ENCODE data around the gene GVQW3. TPM values are rescaled to one million over a fixed set of nuclear protein-coding genes. Genes with fewer than 3 reads are reported as not detected.
"Not testable (repeated sequence)": the region's sequence is repeated elsewhere in the genome, so short reads cannot be mapped to it uniquely, and the experiment has no call there.

The GVQW3 gene
- total RNA-seq, 1 donor: 2.9 TPM

DNA sequence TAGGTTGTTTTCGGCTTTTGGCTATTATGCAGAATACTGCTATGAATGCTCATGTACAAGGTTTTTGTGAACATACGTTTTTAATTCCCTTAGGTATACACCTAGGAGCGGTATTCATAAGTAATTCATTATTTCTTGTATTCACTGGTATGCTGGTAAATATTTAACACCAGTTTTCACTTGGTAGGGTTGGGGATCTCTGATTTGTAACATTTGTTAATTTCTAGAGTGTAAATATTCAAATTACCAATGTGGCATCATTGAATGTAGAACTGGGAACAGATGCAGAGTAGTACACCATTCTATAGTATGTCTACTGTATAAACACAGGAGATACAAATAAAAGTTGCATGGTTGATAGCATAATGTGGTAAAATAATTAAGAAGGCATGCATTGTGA lies 16.3 kb downstream of the GVQW3 start:
- Histone ChIP-seq H4K20me1 (ENCODE audit: insufficient read depth, low read length) (no peaks in the 10 kb centered on the region), H3K27ac (ENCODE audit: low read depth, low read length) (no peak overlapping the region), H3K4me2 (ENCODE audit: insufficient read depth, low read length) (no peak overlapping the region), H3K36me3 (ENCODE audit: insufficient read depth, low read length) (no peaks in the 10 kb centered on the region), H3K27me3 (ENCODE audit: insufficient read depth, low read length) (no peaks in the 10 kb centered on the region), H3K4me3 (ENCODE audit: insufficient read depth, low read length) (no peak overlapping the region), H3K4me1 (ENCODE audit: insufficient read depth, low read length) (no peaks in the 10 kb centered on the region), H3K79me2 (ENCODE audit: insufficient read depth, low read length) (no peaks in the 10 kb centered on the region), H2AFZ (ENCODE audit: low read length) (no peak overlapping the region), H3K9me3 (ENCODE audit: low read depth, low read length) (no peaks in the 10 kb centered on the region)
- TF ChIP-seq, protein P1, sequence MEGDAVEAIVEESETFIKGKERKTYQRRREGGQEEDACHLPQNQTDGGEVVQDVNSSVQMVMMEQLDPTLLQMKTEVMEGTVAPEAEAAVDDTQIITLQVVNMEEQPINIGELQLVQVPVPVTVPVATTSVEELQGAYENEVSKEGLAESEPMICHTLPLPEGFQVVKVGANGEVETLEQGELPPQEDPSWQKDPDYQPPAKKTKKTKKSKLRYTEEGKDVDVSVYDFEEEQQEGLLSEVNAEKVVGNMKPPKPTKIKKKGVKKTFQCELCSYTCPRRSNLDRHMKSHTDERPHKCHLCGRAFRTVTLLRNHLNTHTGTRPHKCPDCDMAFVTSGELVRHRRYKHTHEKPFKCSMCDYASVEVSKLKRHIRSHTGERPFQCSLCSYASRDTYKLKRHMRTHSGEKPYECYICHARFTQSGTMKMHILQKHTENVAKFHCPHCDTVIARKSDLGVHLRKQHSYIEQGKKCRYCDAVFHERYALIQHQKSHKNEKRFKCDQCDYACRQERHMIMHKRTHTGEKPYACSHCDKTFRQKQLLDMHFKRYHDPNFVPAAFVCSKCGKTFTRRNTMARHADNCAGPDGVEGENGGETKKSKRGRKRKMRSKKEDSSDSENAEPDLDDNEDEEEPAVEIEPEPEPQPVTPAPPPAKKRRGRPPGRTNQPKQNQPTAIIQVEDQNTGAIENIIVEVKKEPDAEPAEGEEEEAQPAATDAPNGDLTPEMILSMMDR (IDR thresholded peaks at IDR 0.05; ENCODE audit: extremely low read depth, low read depth, low read length): no peak
- no peak for DNase-seq (ENCODE audit: insufficient read length, low spot score, missing footprints)

DNA sequence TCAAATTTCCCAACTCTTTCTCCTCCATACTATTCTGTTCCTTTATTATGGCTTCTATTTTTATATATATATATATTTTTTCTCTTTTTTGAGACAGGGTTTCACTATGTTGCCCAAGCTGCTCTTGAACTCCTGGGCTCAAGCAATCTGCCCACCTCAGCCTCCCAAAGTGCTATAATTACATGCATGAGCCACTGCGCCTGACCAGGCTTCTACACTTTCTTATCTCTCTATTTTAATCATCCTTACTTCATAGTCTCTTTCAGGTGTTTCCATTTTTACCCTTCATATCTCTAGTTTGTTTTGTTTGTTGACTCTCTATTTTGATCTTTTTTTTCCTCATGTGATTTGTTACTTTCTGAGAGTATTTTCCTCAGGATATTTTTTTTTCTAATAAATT lies 19.8 kb downstream of the GVQW3 start:
- no peak overlapping the region for H2AFZ ChIP-seq (ENCODE audit: low read length)
- no peak overlapping the region for H3K4me3 ChIP-seq (ENCODE audit: insufficient read depth, low read length)
- H3K27me3 ChIP-seq (ENCODE audit: insufficient read depth, low read length): no peaks in the 10 kb centered on the region
- no peak overlapping the region for H3K4me2 ChIP-seq (ENCODE audit: insufficient read depth, low read length)
- H3K27ac ChIP-seq (ENCODE audit: low read depth, low read length): no peak overlapping the region
- TF ChIP-seq, protein P1 (IDR thresholded peaks at IDR 0.05; ENCODE audit: extremely low read depth, low read depth, low read length): no peak
- no peaks in the 10 kb centered on the region for H3K4me1 ChIP-seq (ENCODE audit: insufficient read depth, low read length)
- H3K36me3 ChIP-seq (ENCODE audit: insufficient read depth, low read length): no peaks in the 10 kb centered on the region
- no peaks in the 10 kb centered on the region for H3K9me3 ChIP-seq (ENCODE audit: low read depth, low read length)
- no peak for DNase-seq (ENCODE audit: insufficient read length, low spot score, missing footprints)
- H4K20me1 ChIP-seq (ENCODE audit: insufficient read depth, low read length): no peaks in the 10 kb centered on the region
- H3K79me2 ChIP-seq (ENCODE audit: insufficient read depth, low read length): no peaks in the 10 kb centered on the region

DNA sequence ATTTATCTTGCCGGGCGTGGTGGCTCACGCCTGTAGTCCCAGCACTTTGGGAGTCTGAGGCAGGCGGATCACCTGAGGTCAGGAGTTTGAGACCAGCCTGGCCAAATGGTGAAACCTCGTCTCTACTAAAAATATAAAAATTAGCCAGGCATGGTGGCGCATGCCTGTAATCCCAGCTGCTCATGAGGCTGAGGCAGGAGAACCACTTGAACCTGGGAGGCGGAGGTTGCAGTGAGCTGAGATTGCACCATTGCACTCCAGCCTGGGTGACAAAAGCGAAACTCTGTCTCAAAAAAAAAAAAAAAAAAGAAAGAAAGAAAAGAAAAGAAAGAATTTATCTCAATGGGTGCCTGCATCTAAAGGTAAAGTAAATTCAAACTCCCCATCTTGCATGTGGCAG lies 20.4 kb downstream of the GVQW3 start:
- H2AFZ ChIP-seq (ENCODE audit: low read length); H3K9me3 ChIP-seq (ENCODE audit: low read depth, low read length); H3K36me3 ChIP-seq (ENCODE audit: insufficient read depth, low read length); H3K27ac ChIP-seq (ENCODE audit: low read depth, low read length); H4K20me1 ChIP-seq (ENCODE audit: insufficient read depth, low read length); H3K4me1 ChIP-seq (ENCODE audit: insufficient read depth, low read length); H3K4me2 ChIP-seq (ENCODE audit: insufficient read depth, low read length); DNase-seq (ENCODE audit: insufficient read length, low spot score, missing footprints); H3K4me3 ChIP-seq (ENCODE audit: insufficient read depth, low read length); H3K27me3 ChIP-seq (ENCODE audit: insufficient read depth, low read length); H3K79me2 ChIP-seq (ENCODE audit: insufficient read depth, low read length): not testable (repeated sequence)

DNA sequence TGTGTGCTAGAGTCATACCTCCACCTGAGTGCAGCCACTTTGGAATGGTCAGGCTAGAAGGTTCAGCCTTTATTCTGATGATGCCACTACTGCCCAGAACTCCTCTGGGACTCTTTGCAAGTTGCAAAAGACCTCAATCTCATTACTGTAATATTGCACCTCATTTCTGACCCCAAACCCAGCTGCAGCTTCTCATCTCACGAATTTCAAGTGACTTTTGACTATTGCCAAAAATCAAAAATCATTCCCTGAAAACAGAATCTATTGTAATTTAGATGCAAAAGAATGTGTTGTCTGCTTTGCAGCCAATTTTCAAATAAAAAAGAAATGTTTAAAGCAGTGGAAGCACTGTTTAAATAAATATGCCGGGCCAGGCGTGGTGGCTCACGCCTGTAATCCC lies 25.2 kb downstream of the GVQW3 start:
- H2AFZ ChIP-seq (ENCODE audit: low read length): no peak overlapping the region
- no peaks in the 10 kb centered on the region for H3K79me2 ChIP-seq (ENCODE audit: insufficient read depth, low read length)
- H3K4me1 ChIP-seq (ENCODE audit: insufficient read depth, low read length): no peaks in the 10 kb centered on the region
- peaks cover 9% of the 10 kb centered on the region for H3K27me3 ChIP-seq (ENCODE audit: insufficient read depth, low read length)
- H3K4me3 ChIP-seq (ENCODE audit: insufficient read depth, low read length): no peak overlapping the region
- TF ChIP-seq, protein P1 (IDR thresholded peaks at IDR 0.05; ENCODE audit: extremely low read depth, low read depth, low read length): no peak
- H4K20me1 ChIP-seq (ENCODE audit: insufficient read depth, low read length): no peaks in the 10 kb centered on the region
- no peaks in the 10 kb centered on the region for H3K36me3 ChIP-seq (ENCODE audit: insufficient read depth, low read length)
- no peak overlapping the region for H3K4me2 ChIP-seq (ENCODE audit: insufficient read depth, low read length)
- no peaks in the 10 kb centered on the region for H3K9me3 ChIP-seq (ENCODE audit: low read depth, low read length)
- H3K27ac ChIP-seq (ENCODE audit: low read depth, low read length): no peak overlapping the region
- no peak for DNase-seq (ENCODE audit: insufficient read length, low spot score, missing footprints)
